ENCODE measurements around the gene MTCL1. TPM values are rescaled to one million over a fixed set of nuclear protein-coding genes. Genes with fewer than 3 reads are reported as not detected.
A peak's percentile ranks its signal among the peaks of the same experiment; 100 is the strongest.

MTCL1 gene
- total and polyA plus RNA-seq, 2 of the 8 experiments (the other 6 are each of a cell fraction or from before 2014, with no cell fraction given), result 16.6 to 60.8 TPM

- TF ChIP-seq CHD7 (IDR thresholded peaks at IDR 0.05; ENCODE audit: insufficient replicate concordance, low read length), result no peak
- TF ChIP-seq TAF7 (optimal IDR thresholded peaks at IDR 0.05; ENCODE audit: borderline replicate concordance, low read depth, low read length), result no peak
- TF ChIP-seq BACH1 (IDR thresholded peaks at IDR 0.05; ENCODE audit: low read length), result peak; percentile 29; the same call in 1 of the 2 replicates
- peak; percentile 42; the same call in 1 of the 2 replicates for TF ChIP-seq TAF1 (IDR thresholded peaks at IDR 0.05; ENCODE audit: low read depth, low read length)
- TF ChIP-seq JUND (IDR thresholded peaks at IDR 0.05; ENCODE audit: low read length), result no peak
- TF ChIP-seq TEAD4 (IDR thresholded peaks at IDR 0.05; ENCODE audit: low read depth, low read length), result no peak
- TF ChIP-seq MAX (IDR thresholded peaks at IDR 0.05), result peak; percentile 96
- TF ChIP-seq POLR2A (IDR thresholded peaks at IDR 0.05; ENCODE audit: control extremely low read depth in 1 of 2, low read depth in 2 of 2, low read length in 2 of 2), result 0 out of 3 replicates have a peak, but pooled peaks of 1 of the 2 experiments have one; percentile 31
- no peak for TF ChIP-seq KDM5A (IDR thresholded peaks at IDR 0.05; ENCODE audit: low read length)
- no peak for TF ChIP-seq CHD2 (IDR thresholded peaks at IDR 0.05; ENCODE audit: low read length)
These were observed 1.6 kb downstream of the MTCL1 start (continued) for GRCh38 chr18:8706791-8707555.
